ENCODE results near the gene PKP3.
A peak's percentile ranks its signal among the peaks of the same experiment; 100 is the strongest.

PKP3 gene

GRCh38 chr11:438101-438844 is 44.3 kb downstream of the PKP3 start:
- no peak for TF ChIP-seq CTCF (IDR thresholded peaks at IDR 0.05; ENCODE audit: low read depth, low read length)
- TF ChIP-seq MAX (IDR thresholded peaks at IDR 0.05; ENCODE audit: low read depth, low read length): no peak
- TF ChIP-seq MYC (IDR thresholded peaks at IDR 0.05; ENCODE audit: low read depth, low read length): no peak
- DNase-seq (ENCODE audit: low read depth): no peak
- no peak overlapping the region for H3K4me3 ChIP-seq (ENCODE audit: low read depth, low read length)

GRCh38 chr11:439315-440064 is 45.5 kb downstream of the PKP3 start:
- DNase-seq (ENCODE audit: low read depth): no peak
- no peak overlapping the region for H3K4me3 ChIP-seq (ENCODE audit: low read depth, low read length)
- no peak for TF ChIP-seq MYC (IDR thresholded peaks at IDR 0.05; ENCODE audit: low read depth, low read length)
- TF ChIP-seq POLR2A (IDR thresholded peaks at IDR 0.05; ENCODE audit: extremely low read depth, insufficient read length): no peak
- no peak for TF ChIP-seq CTCF (IDR thresholded peaks at IDR 0.05; ENCODE audit: low read depth, low read length)
- no peak for TF ChIP-seq MAX (IDR thresholded peaks at IDR 0.05; ENCODE audit: low read depth, low read length)

GRCh38 chr11:440065-441042 is 46.3 kb downstream of the PKP3 start:
- DNase-seq (ENCODE audit: low read depth): peak; percentile 38
- no peak overlapping the region for H3K4me3 ChIP-seq (ENCODE audit: low read depth, low read length)
- TF ChIP-seq MYC (IDR thresholded peaks at IDR 0.05; ENCODE audit: low read depth, low read length): no peak
- no peak for TF ChIP-seq MAX (IDR thresholded peaks at IDR 0.05; ENCODE audit: low read depth, low read length)
- TF ChIP-seq CTCF (IDR thresholded peaks at IDR 0.05; ENCODE audit: low read depth, low read length): peak; percentile 6
- no peak for TF ChIP-seq POLR2A (IDR thresholded peaks at IDR 0.05; ENCODE audit: extremely low read depth, insufficient read length)

- no peak overlapping the region for H3K4me3 ChIP-seq (ENCODE audit: low read depth, low read length)
- TF ChIP-seq MYC (IDR thresholded peaks at IDR 0.05; ENCODE audit: low read depth, low read length) (no peak), CTCF (IDR thresholded peaks at IDR 0.05; ENCODE audit: low read depth, low read length) (no peak), POLR2A (IDR thresholded peaks at IDR 0.05; ENCODE audit: extremely low read depth, insufficient read length) (no peak), MAX (IDR thresholded peaks at IDR 0.05; ENCODE audit: low read depth, low read length) (no peak)
- no peak for DNase-seq (ENCODE audit: low read depth)
Observed at GRCh38 chr11:441043-441417, 47.0 kb downstream of the PKP3 start.

GRCh38 chr11:441418-442274 is 47.6 kb downstream of the PKP3 start, which contains the start of gene ANO9:
Gene ANO9, minus strand, starts transcription at chr11:442011. Its CDS starts 85 bp downstream, at chr11:441926.
- DNase-seq (ENCODE audit: low read depth): no peak
- H3K4me3 ChIP-seq (ENCODE audit: low read depth, low read length): no peak within 1 kb of the TSS
- no peak for TF ChIP-seq MAX (IDR thresholded peaks at IDR 0.05; ENCODE audit: low read depth, low read length)
- TF ChIP-seq CTCF (IDR thresholded peaks at IDR 0.05; ENCODE audit: low read depth, low read length): no peak
- no peak for TF ChIP-seq MYC (IDR thresholded peaks at IDR 0.05; ENCODE audit: low read depth, low read length)
- no peak for TF ChIP-seq POLR2A (IDR thresholded peaks at IDR 0.05; ENCODE audit: extremely low read depth, insufficient read length)

Data from NB4 (cell line).